NOMO-1 treated with DMSO at 0.1 percent for 48 hours (cell line): ENCODE measurements around the gene CAPN5.

ENCODE experiments used
- DNase-seq: peaks from one replicate; lab custom pipeline; 2025; ENCODE audit not compliant: unreplicated experiment; lab: John Stamatoyannopoulos, UW

CAPN5 gene

GRCh38 chr11:77165066-77165465, 98.3 kb downstream of the CAPN5 start:
- DNase-seq, result no peak

- no peak for DNase-seq
Observed at GRCh38 chr11:77166021-77166420, 99.2 kb downstream of the CAPN5 start.

GRCh38 chr11:77167111-77167626, 100.4 kb downstream of the CAPN5 start:
- no peak for DNase-seq

GRCh38 chr11:77167791-77168190, 101.0 kb downstream of the CAPN5 start:
- no peak for DNase-seq

GRCh38 chr11:77170107-77170506, 103.3 kb downstream of the CAPN5 start:
- no peak for DNase-seq

GRCh38 chr11:77171254-77171653, 104.5 kb downstream of the CAPN5 start:
- DNase-seq, result no peak

GRCh38 chr11:77171885-77172665, 105.3 kb downstream of the CAPN5 start:
- DNase-seq, result no peak

- DNase-seq, result no peak
Observed at GRCh38 chr11:77172666-77172982, 105.9 kb downstream of the CAPN5 start.

- no peak for DNase-seq
Observed at GRCh38 chr11:77173494-77173893, 106.7 kb downstream of the CAPN5 start.

- no peak for DNase-seq
Observed at GRCh38 chr11:77174559-77174958, 107.8 kb downstream of the CAPN5 start.

GRCh38 chr11:77175021-77175842, 108.5 kb downstream of the CAPN5 start:
- no peak for DNase-seq
